ENCODE results near the gene MEIS1. TPM values are rescaled to one million over a fixed set of nuclear protein-coding genes. Genes with fewer than 3 reads are reported as not detected.

MEIS1 gene
- polyA plus RNA-seq, 2 donors = 16.8 to 30.4 TPM

- no peak overlapping the region for H3K4me3 ChIP-seq (ENCODE audit: low read depth in 1 of 2, low read length in 2 of 2)
- no peaks in the 10 kb centered on the region for H3K4me1 ChIP-seq (ENCODE audit: control insufficient read depth in 2 of 2, insufficient read depth in 2 of 2, low read length in 1 of 2)
- no peak overlapping the region for H3K27ac ChIP-seq (ENCODE audit: low read depth in 2 of 2, low read length in 1 of 2)
- H3K36me3 ChIP-seq (ENCODE audit: control insufficient read depth in 2 of 2, insufficient read depth in 2 of 2, low read length in 1 of 2) = no peaks in the 10 kb centered on the region
- H3K9me3 ChIP-seq (ENCODE audit: control insufficient read depth in 2 of 2, insufficient read depth in 1 of 2, low read depth in 1 of 2, low read length in 1 of 2) = no peaks in the 10 kb centered on the region
- no peaks in the 10 kb centered on the region for H3K27me3 ChIP-seq (ENCODE audit: control insufficient read depth in 1 of 2, insufficient read depth in 2 of 2, low read length in 2 of 2)
- 79 to 83% methylated on average over 4 of the region's 4 CpGs for WGBS, 2 donors
Measured at GRCh38 chr2:66517772-66518171, 82.8 kb downstream of the MEIS1 start.

GRCh38 chr2:66519264-66519843, 84.4 kb downstream of the MEIS1 start:
- Histone ChIP-seq H3K27me3 (ENCODE audit: control insufficient read depth in 1 of 2, insufficient read depth in 2 of 2, low read length in 2 of 2) (no peaks in the 10 kb centered on the region), H3K36me3 (ENCODE audit: control insufficient read depth in 2 of 2, insufficient read depth in 2 of 2, low read length in 1 of 2) (no peaks in the 10 kb centered on the region), H3K4me3 (ENCODE audit: low read depth in 1 of 2, low read length in 2 of 2) (no peak overlapping the region), H3K4me1 (ENCODE audit: control insufficient read depth in 2 of 2, insufficient read depth in 2 of 2, low read length in 1 of 2) (no peaks in the 10 kb centered on the region), H3K9me3 (ENCODE audit: control insufficient read depth in 2 of 2, insufficient read depth in 1 of 2, low read depth in 1 of 2, low read length in 1 of 2) (no peaks in the 10 kb centered on the region), H3K27ac (ENCODE audit: low read depth in 2 of 2, low read length in 1 of 2) (no peak overlapping the region)
- 78 to 93% methylated on average over 6 of the region's 6 CpGs for WGBS, 2 donors

- 81 to 82% methylated on average over 7 of the region's 7 CpGs for WGBS, 2 donors
- H3K9me3 ChIP-seq (ENCODE audit: control insufficient read depth in 2 of 2, insufficient read depth in 1 of 2, low read depth in 1 of 2, low read length in 1 of 2) = no peaks in the 10 kb centered on the region
- H3K4me3 ChIP-seq (ENCODE audit: low read depth in 1 of 2, low read length in 2 of 2) = no peak overlapping the region
- H3K27ac ChIP-seq (ENCODE audit: low read depth in 2 of 2, low read length in 1 of 2) = no peak overlapping the region
- peaks cover 0 to 2% of the 10 kb centered on the region in 2 donors for H3K36me3 ChIP-seq (ENCODE audit: control insufficient read depth in 2 of 2, insufficient read depth in 2 of 2, low read length in 1 of 2)
- no peaks in the 10 kb centered on the region for H3K27me3 ChIP-seq (ENCODE audit: control insufficient read depth in 1 of 2, insufficient read depth in 2 of 2, low read length in 2 of 2)
- H3K4me1 ChIP-seq (ENCODE audit: control insufficient read depth in 2 of 2, insufficient read depth in 2 of 2, low read length in 1 of 2) = peaks cover 0 to 2% of the 10 kb centered on the region in 2 donors
Measured at GRCh38 chr2:66521291-66521922, 86.5 kb downstream of the MEIS1 start.

GRCh38 chr2:66522611-66523376, 87.9 kb downstream of the MEIS1 start:
- no peak overlapping the region for H3K4me3 ChIP-seq (ENCODE audit: low read depth in 1 of 2, low read length in 2 of 2)
- no peaks in the 10 kb centered on the region for H3K27me3 ChIP-seq (ENCODE audit: control insufficient read depth in 1 of 2, insufficient read depth in 2 of 2, low read length in 2 of 2)
- peaks cover 2% of the 10 kb centered on the region in 2 donors for H3K36me3 ChIP-seq (ENCODE audit: control insufficient read depth in 2 of 2, insufficient read depth in 2 of 2, low read length in 1 of 2)
- no peak overlapping the region for H3K27ac ChIP-seq (ENCODE audit: low read depth in 2 of 2, low read length in 1 of 2)
- no peaks in the 10 kb centered on the region for H3K9me3 ChIP-seq (ENCODE audit: control insufficient read depth in 2 of 2, insufficient read depth in 1 of 2, low read depth in 1 of 2, low read length in 1 of 2)
- H3K4me1 ChIP-seq (ENCODE audit: control insufficient read depth in 2 of 2, insufficient read depth in 2 of 2, low read length in 1 of 2) = peaks cover 0 to 2% of the 10 kb centered on the region in 2 donors
- WGBS, 2 donors = 41 to 47% methylated on average over 6 of the region's 6 CpGs

- H3K27me3 ChIP-seq (ENCODE audit: control insufficient read depth in 1 of 2, insufficient read depth in 2 of 2, low read length in 2 of 2) = no peaks in the 10 kb centered on the region
- H3K27ac ChIP-seq (ENCODE audit: low read depth in 2 of 2, low read length in 1 of 2) = no peak overlapping the region
- no peaks in the 10 kb centered on the region for H3K9me3 ChIP-seq (ENCODE audit: control insufficient read depth in 2 of 2, insufficient read depth in 1 of 2, low read depth in 1 of 2, low read length in 1 of 2)
- 81 to 86% methylated on average over 5 of the region's 5 CpGs for WGBS, 2 donors
- peaks cover 0 to 2% of the 10 kb centered on the region in 2 donors for H3K4me1 ChIP-seq (ENCODE audit: control insufficient read depth in 2 of 2, insufficient read depth in 2 of 2, low read length in 1 of 2)
- H3K4me3 ChIP-seq (ENCODE audit: low read depth in 1 of 2, low read length in 2 of 2) = no peak overlapping the region
- peaks cover 2 to 5% of the 10 kb centered on the region in 2 donors for H3K36me3 ChIP-seq (ENCODE audit: control insufficient read depth in 2 of 2, insufficient read depth in 2 of 2, low read length in 1 of 2)
Measured at GRCh38 chr2:66523377-66523969, 88.5 kb downstream of the MEIS1 start.

GRCh38 chr2:66523990-66524389, 89.1 kb downstream of the MEIS1 start:
- peaks cover 2 to 9% of the 10 kb centered on the region in 2 donors for H3K36me3 ChIP-seq (ENCODE audit: control insufficient read depth in 2 of 2, insufficient read depth in 2 of 2, low read length in 1 of 2)
- H3K4me1 ChIP-seq (ENCODE audit: control insufficient read depth in 2 of 2, insufficient read depth in 2 of 2, low read length in 1 of 2) = peaks cover 0 to 2% of the 10 kb centered on the region in 2 donors
- WGBS, 2 donors = 84 to 85% methylated on average over 2 of the region's 2 CpGs
- no peak overlapping the region for H3K4me3 ChIP-seq (ENCODE audit: low read depth in 1 of 2, low read length in 2 of 2)
- H3K27ac ChIP-seq (ENCODE audit: low read depth in 2 of 2, low read length in 1 of 2) = no peak overlapping the region
- H3K9me3 ChIP-seq (ENCODE audit: control insufficient read depth in 2 of 2, insufficient read depth in 1 of 2, low read depth in 1 of 2, low read length in 1 of 2) = no peaks in the 10 kb centered on the region
- H3K27me3 ChIP-seq (ENCODE audit: control insufficient read depth in 1 of 2, insufficient read depth in 2 of 2, low read length in 2 of 2) = no peaks in the 10 kb centered on the region

- no peaks in the 10 kb centered on the region for H3K27me3 ChIP-seq (ENCODE audit: control insufficient read depth in 1 of 2, insufficient read depth in 2 of 2, low read length in 2 of 2)
- no peak overlapping the region for H3K4me3 ChIP-seq (ENCODE audit: low read depth in 1 of 2, low read length in 2 of 2)
- H3K36me3 ChIP-seq (ENCODE audit: control insufficient read depth in 2 of 2, insufficient read depth in 2 of 2, low read length in 1 of 2) = peaks cover 2 to 9% of the 10 kb centered on the region in 2 donors
- WGBS, 2 donors = 62 to 65% methylated on average over 5 of the region's 5 CpGs
- no peak overlapping the region for H3K27ac ChIP-seq (ENCODE audit: low read depth in 2 of 2, low read length in 1 of 2)
- H3K4me1 ChIP-seq (ENCODE audit: control insufficient read depth in 2 of 2, insufficient read depth in 2 of 2, low read length in 1 of 2) = peaks cover 0 to 2% of the 10 kb centered on the region in 2 donors
- H3K9me3 ChIP-seq (ENCODE audit: control insufficient read depth in 2 of 2, insufficient read depth in 1 of 2, low read depth in 1 of 2, low read length in 1 of 2) = no peaks in the 10 kb centered on the region
Measured at GRCh38 chr2:66525606-66526005, 90.7 kb downstream of the MEIS1 start.

- Histone ChIP-seq H3K36me3 (ENCODE audit: control insufficient read depth in 2 of 2, insufficient read depth in 2 of 2, low read length in 1 of 2) (peaks cover 2 to 9% of the 10 kb centered on the region in 2 donors), H3K4me3 (ENCODE audit: low read depth in 1 of 2, low read length in 2 of 2) (no peak overlapping the region), H3K27me3 (ENCODE audit: control insufficient read depth in 1 of 2, insufficient read depth in 2 of 2, low read length in 2 of 2) (no peaks in the 10 kb centered on the region), H3K4me1 (ENCODE audit: control insufficient read depth in 2 of 2, insufficient read depth in 2 of 2, low read length in 1 of 2) (peaks cover 0 to 2% of the 10 kb centered on the region in 2 donors), H3K9me3 (ENCODE audit: control insufficient read depth in 2 of 2, insufficient read depth in 1 of 2, low read depth in 1 of 2, low read length in 1 of 2) (no peaks in the 10 kb centered on the region), H3K27ac (ENCODE audit: low read depth in 2 of 2, low read length in 1 of 2) (no peak overlapping the region)
- WGBS, 2 donors = 30 to 39% methylated on average over 2 of the region's 2 CpGs
Measured at GRCh38 chr2:66526180-66526579, 91.3 kb downstream of the MEIS1 start.

- H3K4me3 ChIP-seq (ENCODE audit: low read depth in 1 of 2, low read length in 2 of 2) = no peak overlapping the region
- peaks cover 2% of the 10 kb centered on the region in 2 donors for H3K4me1 ChIP-seq (ENCODE audit: control insufficient read depth in 2 of 2, insufficient read depth in 2 of 2, low read length in 1 of 2)
- H3K27me3 ChIP-seq (ENCODE audit: control insufficient read depth in 1 of 2, insufficient read depth in 2 of 2, low read length in 2 of 2) = no peaks in the 10 kb centered on the region
- WGBS, 2 donors = 92 to 96% methylated on average over 1 of the region's 1 CpG
- H3K27ac ChIP-seq (ENCODE audit: low read depth in 2 of 2, low read length in 1 of 2) = no peak overlapping the region
- no peaks in the 10 kb centered on the region for H3K9me3 ChIP-seq (ENCODE audit: control insufficient read depth in 2 of 2, insufficient read depth in 1 of 2, low read depth in 1 of 2, low read length in 1 of 2)
- peaks cover 2 to 12% of the 10 kb centered on the region in 2 donors for H3K36me3 ChIP-seq (ENCODE audit: control insufficient read depth in 2 of 2, insufficient read depth in 2 of 2, low read length in 1 of 2)
Measured at GRCh38 chr2:66528974-66529724, 94.2 kb downstream of the MEIS1 start.
